HG03378 (cell line): Measurements from ENCODE around the gene ZFAND6.
"Not testable (repeated sequence)": the region's sequence is repeated elsewhere in the genome, so short reads cannot be mapped to it uniquely, and the experiment has no call there.

Source experiments
- ATAC-seq: cut with Tn5 transposase; IDR thresholded peaks from one replicate; pipeline ENCODE4 v1.9.1; 2021; ENCODE audit warnings: mild to moderate bottlenecking, moderate library complexity; ENCODE audit not compliant: unreplicated experiment

The ZFAND6 gene

DNA sequence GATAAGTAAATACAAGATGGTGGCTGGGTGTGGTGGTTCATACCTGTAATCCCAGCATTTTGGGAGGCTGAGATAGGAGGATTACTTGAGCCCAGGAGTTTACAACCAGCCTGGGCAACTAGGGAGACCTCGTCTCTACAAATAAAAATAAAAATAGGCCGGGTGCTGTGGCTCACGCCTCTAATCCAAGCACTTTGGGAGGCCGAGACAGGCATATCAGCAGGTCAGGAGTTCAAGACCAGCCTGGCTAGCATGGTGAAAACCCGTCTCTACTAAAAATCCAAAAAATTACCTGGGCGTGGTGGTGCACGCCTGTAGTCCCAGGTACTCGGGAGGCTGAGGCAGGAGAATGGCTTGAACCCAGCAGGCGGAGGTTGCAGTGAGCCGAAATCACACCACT, 14.3 kb upstream of the ZFAND6 start:
- ATAC-seq: not testable (repeated sequence)

DNA sequence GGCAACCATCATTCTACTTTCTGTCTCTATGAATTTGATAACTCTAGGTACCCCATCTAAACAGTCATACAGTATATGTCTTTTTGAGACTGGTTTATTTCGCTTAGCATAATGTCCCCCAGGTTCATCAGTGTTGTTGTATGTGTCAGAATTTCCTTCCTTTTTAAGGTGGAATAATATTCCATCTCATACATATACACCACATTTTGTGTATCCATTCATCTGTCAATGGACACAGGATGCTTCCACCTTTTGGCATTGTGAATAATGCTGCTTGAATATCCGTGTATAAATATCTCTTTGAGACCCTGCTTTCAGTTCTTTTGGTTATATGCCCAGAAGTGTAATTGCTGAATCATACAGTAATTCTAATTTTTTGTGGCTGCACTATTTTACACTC, 10.4 kb upstream of the ZFAND6 start:
- ATAC-seq: no peak

- ATAC-seq: no peak
Observed at GRCh38 chr15:80052597-80053304, 6.7 kb upstream of the ZFAND6 start.

DNA sequence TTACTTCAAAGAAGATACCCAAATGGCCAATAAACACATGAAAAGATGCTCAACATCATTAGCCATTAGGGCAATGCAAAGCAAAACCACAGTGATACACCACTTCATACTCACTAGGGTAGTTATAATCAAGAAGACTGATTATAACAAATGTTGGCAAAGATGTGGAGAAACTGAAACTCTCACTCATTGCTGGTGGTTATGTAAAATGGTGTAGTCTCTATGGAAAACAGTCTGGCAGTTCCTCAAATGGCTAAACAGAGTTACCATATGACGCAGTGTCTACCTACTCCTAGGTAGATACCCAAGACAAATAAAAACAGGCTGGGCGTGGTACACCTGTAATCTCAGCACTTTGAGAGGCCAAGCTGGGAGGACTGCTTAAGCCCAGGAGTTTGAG, 3.5 kb upstream of the ZFAND6 start:
- no peak for ATAC-seq

- ATAC-seq: no peak
Observed at GRCh38 chr15:80058044-80058443, 1.4 kb upstream of the ZFAND6 start.

DNA sequence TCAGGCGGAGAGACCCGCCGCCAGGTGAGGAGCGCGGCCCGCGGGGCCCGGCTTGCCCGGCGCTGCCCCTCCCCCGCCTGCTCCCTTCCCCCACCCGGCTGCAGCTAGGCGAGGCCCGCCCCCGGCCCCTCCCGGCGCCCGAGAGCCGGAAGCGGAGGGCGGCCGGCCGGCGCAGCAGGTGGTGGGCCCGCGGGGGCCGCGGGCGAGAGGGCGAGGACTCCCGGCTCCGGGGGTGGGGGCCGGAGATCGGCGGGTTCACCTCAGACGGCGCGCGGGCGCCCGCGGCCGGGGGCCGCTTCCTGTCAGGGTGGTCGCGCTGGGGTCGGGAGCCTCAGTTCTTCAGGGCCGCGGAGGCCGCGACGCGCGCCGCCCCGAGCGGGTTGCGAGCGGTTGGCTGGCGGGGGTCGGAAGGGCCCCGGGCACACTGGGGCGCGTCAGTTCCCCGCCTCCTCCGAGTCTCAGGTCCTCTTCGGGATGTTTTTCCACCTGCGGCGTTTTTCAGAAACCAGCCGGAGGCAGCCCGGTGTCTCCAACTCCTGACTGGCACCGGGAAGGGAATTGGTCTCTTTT, 395 bp downstream of the ZFAND6 start:
- ATAC-seq: no peak

- no peak for ATAC-seq
Observed at GRCh38 chr15:80060356-80061006, 1.0 kb downstream of the ZFAND6 start.

- ATAC-seq: no peak
Observed at GRCh38 chr15:80061582-80061981, 2.1 kb downstream of the ZFAND6 start.

DNA sequence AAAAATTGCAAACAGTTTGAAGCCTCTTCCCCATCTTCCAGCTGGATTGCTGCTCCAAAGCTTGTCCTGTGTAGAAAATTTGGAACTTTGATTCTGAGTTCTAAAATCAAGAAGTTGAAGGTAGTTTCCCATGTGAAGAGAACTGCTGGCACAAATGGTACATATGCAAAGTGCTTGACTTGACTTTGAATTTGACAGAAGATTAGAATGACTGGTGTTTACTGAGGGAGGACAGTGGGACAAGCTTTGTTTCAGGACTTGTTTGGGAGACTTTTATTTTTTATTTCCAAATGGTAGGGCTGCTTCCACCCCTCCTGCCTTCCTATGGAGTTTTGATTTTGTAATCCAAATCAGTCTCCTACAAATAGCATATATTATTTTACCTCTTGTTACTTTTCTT, 7.4 kb downstream of the ZFAND6 start:
- no peak for ATAC-seq

DNA sequence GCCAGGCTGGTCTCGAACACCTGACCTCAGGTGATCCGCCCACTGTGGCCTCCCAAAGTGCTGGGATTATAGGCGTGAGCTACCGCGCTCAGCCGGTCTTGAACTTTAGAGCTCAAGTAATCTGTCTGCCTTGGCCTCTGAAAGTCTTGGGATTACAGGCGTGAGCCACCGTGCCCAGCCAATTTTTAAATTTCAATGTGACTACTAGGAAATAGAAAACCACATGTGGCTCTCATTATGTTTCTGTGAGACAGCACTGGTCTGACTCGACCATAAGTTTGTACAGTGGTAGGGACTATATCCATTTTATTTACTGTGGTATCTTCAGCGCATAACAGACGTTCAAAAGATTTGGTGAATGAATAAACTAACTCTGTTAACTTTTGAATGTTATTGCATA, 9.1 kb downstream of the ZFAND6 start:
- no peak for ATAC-seq

GRCh38 chr15:80070840-80071239, 11.4 kb downstream of the ZFAND6 start:
- no peak for ATAC-seq

DNA sequence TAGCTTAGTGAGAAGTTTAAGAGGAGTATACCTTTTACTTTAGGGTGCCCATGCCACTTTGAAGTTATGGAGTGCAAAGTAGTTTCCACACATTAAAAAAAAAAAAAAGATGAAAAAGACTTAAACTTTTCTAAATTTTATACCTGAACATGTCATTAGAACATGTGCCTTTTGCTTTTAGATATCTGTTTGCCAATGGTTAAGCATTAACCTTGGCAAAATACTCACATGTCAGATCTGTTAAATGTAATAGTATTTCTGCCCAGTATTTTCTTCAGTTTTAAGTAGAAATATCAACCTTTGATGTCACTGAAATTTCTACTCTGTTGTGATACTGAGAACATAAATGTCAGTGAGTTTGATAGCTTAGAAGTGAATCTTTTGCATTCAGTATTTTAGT, 12.2 kb downstream of the ZFAND6 start:
- no peak for ATAC-seq

DNA sequence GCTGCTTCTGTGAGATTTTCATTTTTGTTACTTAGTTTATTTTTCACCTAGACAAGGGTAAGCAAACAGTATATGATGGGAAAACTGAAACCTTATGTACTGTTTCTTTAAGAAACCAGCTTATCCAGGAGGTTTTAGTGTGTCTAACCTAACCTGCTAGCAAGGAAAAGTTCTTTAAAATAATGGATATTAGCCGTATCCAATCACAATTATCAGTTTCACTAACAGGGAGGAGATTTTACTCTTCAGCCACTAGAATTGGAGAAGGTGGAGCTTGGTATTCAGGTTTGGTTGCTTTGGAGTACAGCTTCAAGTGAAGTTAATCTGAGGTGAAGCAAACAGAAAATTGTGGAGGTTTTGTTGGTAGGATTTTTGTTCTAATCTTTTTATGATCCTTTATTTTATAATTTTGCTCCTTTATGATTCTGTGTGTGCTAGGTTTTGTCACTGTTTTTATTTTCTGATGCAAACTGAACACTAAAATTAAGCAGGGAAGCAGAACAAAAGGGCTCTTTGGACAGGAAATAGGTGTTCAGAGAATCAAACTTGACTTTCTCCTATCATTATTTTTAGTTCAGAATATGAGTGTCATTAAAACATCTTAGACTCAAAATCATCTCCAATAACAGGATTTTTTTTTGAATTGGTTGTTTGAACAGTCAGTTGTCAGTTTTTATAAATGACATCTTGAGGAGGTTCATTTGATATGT, 13.0 kb downstream of the ZFAND6 start:
- ATAC-seq: peak; percentile 80

- no peak for ATAC-seq
Observed at GRCh38 chr15:80073197-80073596, 13.7 kb downstream of the ZFAND6 start.

DNA sequence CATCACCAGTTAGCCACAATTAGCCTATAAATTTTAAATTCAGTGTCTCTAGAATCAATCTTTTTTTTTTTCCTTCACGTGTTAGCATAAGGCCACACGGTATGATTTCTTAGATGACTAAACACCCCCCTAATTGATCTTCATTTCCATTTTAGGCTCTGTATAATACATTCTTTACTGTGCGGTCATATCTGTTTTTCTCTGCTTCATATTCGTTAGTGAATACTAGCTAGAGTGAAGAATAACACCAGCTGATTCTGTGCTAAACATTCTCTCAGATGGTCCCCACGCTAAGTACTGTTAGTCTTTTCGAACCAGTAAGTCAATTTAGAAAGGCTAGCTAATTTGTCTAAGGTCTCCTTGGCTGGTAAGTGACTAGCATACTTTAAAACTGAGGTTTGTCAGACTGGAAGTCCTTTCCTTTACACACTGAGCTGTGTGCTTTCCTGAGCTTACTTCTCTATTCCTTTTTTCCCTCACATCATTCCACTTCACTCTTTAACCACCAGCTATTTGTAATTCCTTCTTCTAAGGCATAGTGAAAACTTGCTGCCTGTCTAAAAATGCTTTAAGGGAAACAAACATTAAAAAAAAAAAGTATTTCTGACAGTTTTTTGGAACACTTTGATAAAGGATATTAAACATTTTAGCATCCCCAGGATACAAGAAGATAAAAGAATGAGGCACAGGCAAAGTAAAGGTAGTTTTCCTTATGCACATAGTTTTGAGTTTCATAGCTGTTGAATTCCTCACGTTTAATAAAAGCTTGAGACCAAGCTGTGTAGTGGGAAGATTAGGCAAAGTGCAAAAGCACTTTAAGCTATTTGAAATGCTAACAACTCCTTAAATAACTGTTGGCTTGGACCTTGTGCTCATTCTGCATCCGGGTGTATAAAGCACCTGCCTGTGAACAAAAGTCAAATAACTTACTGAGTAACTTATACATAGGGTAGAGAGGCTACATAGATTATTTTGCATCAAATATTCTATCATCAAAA, 17.1 kb downstream of the ZFAND6 start:
- ATAC-seq: no peak

DNA sequence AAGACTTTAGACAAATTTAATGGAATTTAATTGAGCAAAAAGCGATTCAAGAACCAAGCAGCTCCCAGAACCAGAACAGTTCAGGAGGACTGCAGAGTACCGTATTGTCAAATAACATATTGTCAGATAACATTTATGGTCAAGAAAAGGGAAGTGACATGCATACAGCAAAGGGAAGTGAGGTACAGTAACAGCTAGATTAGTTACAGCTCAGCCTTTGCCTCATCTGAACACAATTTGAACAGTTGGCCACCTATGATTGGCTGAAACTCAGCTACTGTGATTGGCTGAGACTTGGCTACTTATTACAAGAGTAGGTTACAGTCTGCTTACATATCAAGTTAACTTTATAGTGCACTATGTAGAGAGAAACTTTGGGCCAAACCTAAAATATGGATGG, 21.9 kb downstream of the ZFAND6 start:
- ATAC-seq: no peak

DNA sequence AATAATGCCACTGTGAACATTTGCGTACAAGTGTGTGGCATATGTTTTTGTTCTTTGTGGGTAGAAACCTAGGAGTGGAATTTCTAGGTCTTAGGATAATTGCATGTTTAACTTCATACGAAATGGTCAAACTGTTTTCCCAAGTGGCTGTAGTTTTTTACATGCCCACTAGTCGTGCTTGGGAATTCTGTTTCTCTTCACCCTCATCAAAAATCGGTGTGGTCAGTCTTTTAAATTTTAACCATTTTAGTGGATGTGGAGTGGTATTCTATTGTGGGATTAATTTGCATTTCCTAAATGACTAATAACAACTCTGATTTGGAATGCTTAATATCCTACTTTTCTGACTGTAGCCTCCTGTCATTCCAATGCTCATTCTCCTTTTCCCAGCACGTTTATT, 27.6 kb downstream of the ZFAND6 start:
- ATAC-seq: no peak

- ATAC-seq: no peak
Observed at GRCh38 chr15:80090041-80090440, 30.6 kb downstream of the ZFAND6 start.

- ATAC-seq: no peak
Observed at GRCh38 chr15:80090879-80091503, 31.5 kb downstream of the ZFAND6 start.

GRCh38 chr15:80093854-80094418, 34.5 kb downstream of the ZFAND6 start:
- no peak for ATAC-seq
